Measurements from ENCODE around the gene SUPT20H.

DNA sequence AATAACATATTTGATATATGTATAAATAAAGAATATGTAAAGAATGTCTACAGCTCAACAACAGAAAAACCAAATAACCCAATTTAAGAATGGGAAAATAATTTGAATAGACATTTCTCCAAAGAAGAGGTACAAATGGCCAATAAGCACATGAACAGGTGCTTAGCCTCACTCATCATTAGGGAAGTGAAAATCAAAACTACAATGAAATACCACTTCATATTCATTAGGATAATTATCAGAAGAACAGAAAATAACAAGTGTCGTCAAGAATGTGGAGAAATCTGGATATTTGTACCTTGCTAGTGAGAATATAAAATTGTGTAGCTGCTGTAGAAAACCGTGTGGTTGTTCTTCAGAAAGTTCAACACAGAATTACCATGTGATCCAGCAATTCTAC lies 8.4 kb upstream of the SUPT20H start:
- TF ChIP-seq CTCF (conservative IDR thresholded peaks at IDR 0.05; ENCODE audit: low read depth, low read length), result no peak
- no peak for TF ChIP-seq EZH2 (IDR thresholded peaks at IDR 0.05; ENCODE audit: borderline replicate concordance, low read depth, low read length, poor library complexity, severe bottlenecking)

Measured in A673 (cell line).